GM11168 (cell line): ENCODE results near the gene DDIT3.
"Not testable (repeated sequence)": the region's sequence is repeated elsewhere in the genome, so short reads cannot be mapped to it uniquely, and the experiment has no call there.

Experiments
- in situ Hi-C: fragments of 300-500 bp; cut with MboI; formaldehyde crosslinking; loops from one replicate; pipeline ENCODE4 v1.12.0; 2022; ENCODE audit warnings: low sequenced_read_pairs; ENCODE audit not compliant: unreplicated experiment

The DDIT3 gene, protein sequence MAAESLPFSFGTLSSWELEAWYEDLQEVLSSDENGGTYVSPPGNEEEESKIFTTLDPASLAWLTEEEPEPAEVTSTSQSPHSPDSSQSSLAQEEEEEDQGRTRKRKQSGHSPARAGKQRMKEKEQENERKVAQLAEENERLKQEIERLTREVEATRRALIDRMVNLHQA

DNA sequence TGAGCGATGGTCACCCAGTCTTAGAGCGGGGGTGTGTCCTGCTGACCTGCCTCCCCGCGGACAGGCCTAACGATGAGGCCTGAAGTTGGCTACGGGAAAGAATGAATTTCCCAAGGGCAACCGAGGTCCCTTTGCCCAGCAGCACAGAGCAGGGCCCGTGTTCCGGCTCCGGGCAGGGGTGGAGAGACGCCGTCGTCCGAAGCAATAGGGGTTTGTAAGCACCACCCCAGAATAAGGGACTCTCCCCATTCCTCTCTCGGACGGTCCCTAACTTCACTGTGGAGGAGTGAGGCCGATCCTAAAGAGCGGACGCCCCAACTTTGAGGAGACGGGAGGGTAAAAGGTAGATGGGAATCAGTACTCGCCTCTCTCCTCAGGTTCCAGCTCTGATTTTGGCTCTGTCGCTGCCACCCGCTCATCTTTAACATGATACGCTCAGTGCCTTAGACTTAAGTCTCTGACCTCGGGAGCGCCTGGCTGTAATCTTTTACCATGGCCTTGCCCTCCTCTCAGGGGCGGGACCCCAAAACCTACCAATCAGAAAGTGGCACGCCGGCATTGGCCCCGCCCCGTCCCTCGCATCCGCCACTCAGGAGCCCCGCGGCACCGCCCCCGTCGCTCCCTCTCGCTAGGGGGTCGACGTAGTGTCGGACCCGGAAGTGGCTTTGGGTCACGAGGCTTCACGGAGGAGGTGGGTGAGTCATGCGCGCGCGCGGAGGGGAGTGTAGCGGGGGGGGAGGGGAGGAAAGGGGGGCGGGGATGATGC, at the start of gene DDIT3:
DDIT3 (minus strand) TSS at position 462 of the 766 bp plus-strand sequence. CDS start 3,108 bp downstream, outside the sequence.
- in situ Hi-C loops = no loop called here

DNA sequence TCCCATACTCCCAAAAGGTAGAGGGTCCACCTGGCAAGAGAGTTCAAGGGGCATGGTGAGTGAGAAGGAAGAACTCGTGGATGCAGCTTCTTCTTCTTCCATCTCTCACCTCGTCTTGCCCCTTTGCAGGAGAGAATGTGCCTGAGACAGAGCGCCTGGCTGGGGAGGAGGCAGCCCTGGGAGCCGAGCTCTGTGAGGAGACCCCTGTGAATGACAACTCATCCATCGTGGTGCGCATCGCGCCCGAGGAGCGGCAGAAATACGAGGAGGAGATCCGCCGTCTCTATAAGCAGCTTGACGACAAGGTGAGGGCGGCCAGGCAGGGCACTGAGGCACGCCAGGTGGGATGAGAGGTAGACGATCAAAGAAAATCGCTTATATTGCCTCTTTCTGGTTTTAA, 49.5 kb upstream of the DDIT3 start:
- in situ Hi-C loops = no loop called here

- in situ Hi-C loops = no loop called here
Measured at GRCh38 chr12:57568838-57569237, 48.5 kb upstream of the DDIT3 start.

GRCh38 chr12:57564178-57564740, 43.9 kb upstream of the DDIT3 start:
- in situ Hi-C loops = no loop called here

GRCh38 chr12:57563358-57563757, 43.0 kb upstream of the DDIT3 start:
- in situ Hi-C loops = no loop called here

GRCh38 chr12:57561117-57561516, 40.8 kb upstream of the DDIT3 start:
- in situ Hi-C loops = not testable (repeated sequence)

DNA sequence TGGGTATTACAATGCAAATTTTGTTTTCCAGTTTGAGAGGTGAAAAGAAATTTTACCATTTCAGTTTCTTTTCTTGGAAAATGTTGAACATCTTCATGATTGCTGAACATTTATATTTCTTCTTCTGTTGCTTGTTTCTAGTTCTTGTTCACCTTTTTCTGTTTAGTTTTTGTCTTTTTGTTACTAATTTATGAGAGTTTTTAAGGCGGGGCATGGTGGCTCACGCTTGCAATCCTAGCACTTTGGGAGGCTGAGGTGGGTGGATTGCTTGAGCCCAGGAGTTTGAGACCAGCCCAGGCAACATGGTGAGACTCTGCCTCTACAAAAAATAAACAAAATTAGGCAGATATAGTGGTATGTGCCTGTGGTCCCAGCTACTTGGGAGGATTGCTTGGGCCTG, 40.2 kb upstream of the DDIT3 start:
- in situ Hi-C loops = no loop called here

DNA sequence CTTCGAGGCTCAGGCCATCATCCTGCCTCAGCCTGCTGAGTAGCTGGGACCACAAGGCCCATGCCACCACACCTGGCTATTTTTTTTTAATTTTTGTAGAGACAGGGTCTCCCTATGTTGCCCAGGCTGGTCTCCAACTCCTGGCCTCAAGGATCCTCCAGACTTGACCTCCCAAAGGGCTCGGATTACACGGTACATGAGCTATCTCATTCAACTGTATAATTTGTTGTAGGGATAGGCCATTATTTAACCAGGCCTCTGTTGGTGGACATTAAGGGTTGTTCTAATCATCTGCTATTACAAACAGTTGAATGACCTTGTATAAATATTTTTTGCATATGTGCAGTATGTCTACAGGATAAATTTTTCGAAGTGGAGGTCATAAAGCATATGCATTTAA, 38.5 kb upstream of the DDIT3 start:
- in situ Hi-C loops = no loop called here

GRCh38 chr12:57554897-57555296, 34.6 kb upstream of the DDIT3 start:
- in situ Hi-C loops = no loop called here

DNA sequence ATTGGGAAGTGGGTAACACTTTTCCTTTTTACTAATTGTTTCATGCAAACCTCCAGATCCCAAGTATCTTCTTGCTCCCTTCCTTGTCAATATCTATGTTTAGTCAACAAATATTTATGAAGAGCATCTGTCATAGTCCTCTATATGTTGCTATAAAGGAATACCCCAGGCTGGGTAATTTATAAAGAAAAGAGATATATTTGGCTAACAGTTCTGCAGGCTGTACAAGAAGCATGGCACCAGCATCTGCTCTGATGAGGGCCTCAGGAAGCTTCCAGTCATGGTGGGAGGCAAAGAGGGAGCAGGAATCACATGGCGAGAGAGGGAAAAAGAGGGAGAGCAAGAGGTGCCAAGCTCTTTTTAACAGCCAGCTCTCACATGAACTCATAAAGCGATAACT, 34.1 kb upstream of the DDIT3 start:
- in situ Hi-C loops = no loop called here

GRCh38 chr12:57553343-57554202, 33.3 kb upstream of the DDIT3 start:
- in situ Hi-C loops = no loop called here

GRCh38 chr12:57552835-57553313, 32.6 kb upstream of the DDIT3 start:
- in situ Hi-C loops = no loop called here

GRCh38 chr12:57552306-57552651, 32.0 kb upstream of the DDIT3 start:
- in situ Hi-C loops = no loop called here

DNA sequence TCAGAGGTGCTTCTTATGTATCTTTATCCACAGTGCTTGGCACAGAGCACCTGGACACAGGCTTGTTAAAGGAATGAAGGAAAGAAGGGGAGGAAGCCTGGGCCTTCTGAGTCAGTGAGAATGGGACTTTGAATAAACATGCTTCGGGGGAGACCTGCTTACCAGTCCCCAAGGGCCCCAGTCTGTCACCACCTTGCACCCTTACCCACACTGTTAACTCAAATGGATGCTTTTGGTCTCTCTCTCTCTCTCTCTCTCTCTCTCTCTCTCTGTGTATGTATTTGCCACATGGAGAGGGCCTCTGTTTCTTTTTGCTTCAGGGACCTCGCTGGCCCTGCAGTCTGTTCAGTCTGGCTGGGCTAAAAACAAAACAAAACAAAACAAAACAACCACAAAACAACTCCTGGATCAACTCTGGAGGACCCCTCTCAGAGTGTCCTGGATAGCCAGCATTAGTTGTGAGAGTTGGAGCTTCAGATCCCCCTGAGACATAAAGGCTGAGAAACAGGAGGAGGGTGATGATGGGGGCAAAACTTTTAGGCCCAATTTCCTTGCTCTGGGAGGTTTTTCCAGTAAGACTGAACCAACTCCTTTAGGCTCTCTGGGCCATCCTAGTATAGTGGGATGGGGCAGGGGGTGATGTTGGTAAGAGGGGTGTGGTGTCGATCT, 31.5 kb upstream of the DDIT3 start:
- in situ Hi-C loops = no loop called here

- in situ Hi-C loops = no loop called here
Measured at GRCh38 chr12:57550641-57551549, 30.6 kb upstream of the DDIT3 start.

- in situ Hi-C loops = no loop called here
Measured at GRCh38 chr12:57549909-57550640, 29.8 kb upstream of the DDIT3 start, which contains the start of gene KIF5A. KIF5A (plus strand) TSS chr12:57550044; CDS start chr12:57550272, 228 bp downstream.

DNA sequence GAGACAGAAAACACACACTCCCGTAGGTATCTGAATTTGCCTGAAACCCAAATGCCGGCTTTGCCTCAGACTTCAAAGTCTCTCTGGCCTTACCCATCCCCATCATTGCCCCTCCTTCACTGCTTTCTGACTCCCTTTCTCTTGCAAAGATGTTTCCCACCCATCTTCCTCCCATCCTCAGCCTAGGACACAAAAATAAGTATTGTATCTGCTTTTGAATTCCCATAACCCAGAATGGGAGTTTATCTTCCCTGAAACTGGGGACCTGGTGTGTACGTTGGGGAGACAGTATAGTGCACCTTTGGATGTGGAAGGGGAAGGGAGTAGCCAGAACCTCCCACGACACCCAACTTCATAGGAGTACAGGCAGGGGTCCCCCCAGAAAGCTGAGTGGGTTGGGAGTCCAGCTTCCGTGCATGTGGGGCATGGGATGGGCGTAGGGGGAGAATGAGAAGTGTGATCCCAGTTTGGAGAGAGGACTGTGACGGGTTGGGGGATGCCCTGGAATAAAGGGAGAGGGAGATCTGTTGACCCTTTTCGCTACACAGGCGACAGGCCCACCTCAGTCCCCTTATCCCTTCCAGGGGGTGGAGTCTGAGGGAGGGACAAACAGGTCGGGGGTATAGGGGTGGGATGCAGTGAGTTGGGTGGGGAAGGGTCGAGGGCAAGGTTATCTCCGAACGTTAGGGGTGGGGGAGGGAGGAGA, 29.0 kb upstream of the DDIT3 start:
- in situ Hi-C loops = no loop called here

- in situ Hi-C loops = no loop called here
Measured at GRCh38 chr12:57548488-57548887, 28.2 kb upstream of the DDIT3 start.
